ENCODE data around the gene NANOGP8. TPM values are rescaled to one million over a fixed set of nuclear protein-coding genes. Genes with fewer than 3 reads are reported as not detected.

Gene NANOGP8
- polyA plus RNA-seq, 1 donor (not counting 4 experiments of a cell fraction or from before 2014, with no cell fraction given) = not detected

DNA sequence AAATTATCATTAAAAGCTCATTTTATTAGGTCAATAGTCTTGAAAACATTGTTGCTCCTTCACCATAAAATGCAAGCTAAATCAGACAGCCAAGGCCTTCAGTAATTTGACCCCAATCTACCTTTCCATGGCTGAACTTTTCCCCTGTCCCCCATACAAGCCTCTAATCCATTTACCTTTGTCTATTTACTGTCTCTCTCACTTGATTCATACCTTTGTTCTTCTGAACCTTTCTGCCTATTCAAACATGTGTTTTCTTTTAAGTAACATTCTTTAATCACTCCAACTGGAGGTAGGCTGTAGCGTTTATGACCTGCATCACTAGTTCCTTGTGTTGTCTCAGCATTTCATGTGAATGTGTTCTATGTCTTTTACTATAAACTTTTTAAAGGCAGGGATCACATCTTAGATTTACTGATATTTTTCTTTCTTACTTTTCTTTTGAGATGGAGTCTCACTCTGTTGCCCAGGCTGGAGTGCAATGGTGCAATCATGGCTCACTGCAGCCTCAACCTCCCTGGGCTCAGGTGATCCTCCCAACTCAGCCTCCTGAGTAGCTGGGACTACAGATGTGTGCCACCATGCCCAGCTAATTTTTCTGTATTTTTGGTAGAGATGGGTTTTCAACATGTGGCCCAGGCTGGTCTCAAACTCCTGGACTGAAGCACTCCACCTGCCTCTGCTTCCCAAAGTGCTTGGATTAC lies 5.2 kb upstream of the NANOGP8 start:
- no peak overlapping the region for H3K4me2 ChIP-seq (ENCODE audit: control insufficient read depth, extremely low read depth, insufficient read depth, low read depth, low read length)
- no peaks in the 10 kb centered on the region for H3K79me2 ChIP-seq (ENCODE audit: control insufficient read depth, insufficient read depth, low read length)
- no peaks in the 10 kb centered on the region for H4K20me1 ChIP-seq (ENCODE audit: control insufficient read depth, extremely low read depth, insufficient read depth, low read length)
- no peak overlapping the region for H3K9ac ChIP-seq (ENCODE audit: control insufficient read depth, extremely low read depth, insufficient read depth, low read length)
- no peaks in the 10 kb centered on the region for H3K9me1 ChIP-seq (ENCODE audit: control insufficient read depth, extremely low read depth, insufficient read depth, low read length)
- DNase-seq (ENCODE audit: low read depth, low spot score) = no peak
- H3K36me3 ChIP-seq (ENCODE audit: control insufficient read depth in 2 of 2, extremely low read depth in 1 of 2, insufficient read depth in 2 of 2, low read length in 2 of 2) = no peaks in the 10 kb centered on the region
- H2AFZ ChIP-seq (ENCODE audit: control insufficient read depth, low read length) = no peak overlapping the region
- H3K4me3 ChIP-seq (ENCODE audit: control insufficient read depth in 2 of 3, extremely low read depth in 1 of 3, insufficient read depth in 2 of 3, low read depth in 1 of 3, low read length in 3 of 3) = no peak overlapping the region
- no peaks in the 10 kb centered on the region for H3K27me3 ChIP-seq (ENCODE audit: control insufficient read depth, extremely low read depth, insufficient read depth, low read length)
- no peak overlapping the region for H3K27ac ChIP-seq (ENCODE audit: control insufficient read depth, insufficient read depth, low read length)
- no peaks in the 10 kb centered on the region for H3K9me3 ChIP-seq (ENCODE audit: control insufficient read depth, low read depth, low read length)
- H3K4me1 ChIP-seq (ENCODE audit: control insufficient read depth, extremely low read depth, insufficient read depth, low read length) = no peaks in the 10 kb centered on the region
- no peak for FAIRE-seq
- TF ChIP-seq, protein P1, sequence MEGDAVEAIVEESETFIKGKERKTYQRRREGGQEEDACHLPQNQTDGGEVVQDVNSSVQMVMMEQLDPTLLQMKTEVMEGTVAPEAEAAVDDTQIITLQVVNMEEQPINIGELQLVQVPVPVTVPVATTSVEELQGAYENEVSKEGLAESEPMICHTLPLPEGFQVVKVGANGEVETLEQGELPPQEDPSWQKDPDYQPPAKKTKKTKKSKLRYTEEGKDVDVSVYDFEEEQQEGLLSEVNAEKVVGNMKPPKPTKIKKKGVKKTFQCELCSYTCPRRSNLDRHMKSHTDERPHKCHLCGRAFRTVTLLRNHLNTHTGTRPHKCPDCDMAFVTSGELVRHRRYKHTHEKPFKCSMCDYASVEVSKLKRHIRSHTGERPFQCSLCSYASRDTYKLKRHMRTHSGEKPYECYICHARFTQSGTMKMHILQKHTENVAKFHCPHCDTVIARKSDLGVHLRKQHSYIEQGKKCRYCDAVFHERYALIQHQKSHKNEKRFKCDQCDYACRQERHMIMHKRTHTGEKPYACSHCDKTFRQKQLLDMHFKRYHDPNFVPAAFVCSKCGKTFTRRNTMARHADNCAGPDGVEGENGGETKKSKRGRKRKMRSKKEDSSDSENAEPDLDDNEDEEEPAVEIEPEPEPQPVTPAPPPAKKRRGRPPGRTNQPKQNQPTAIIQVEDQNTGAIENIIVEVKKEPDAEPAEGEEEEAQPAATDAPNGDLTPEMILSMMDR (optimal IDR thresholded peaks at IDR 0.05 in 1 of 3, IDR thresholded peaks at IDR 0.05 in 1 of 3, conservative IDR thresholded peaks at IDR 0.05 in 1 of 3; ENCODE audit: extremely low read depth in 1 of 3, insufficient read depth in 2 of 3, low read length in 3 of 3) = no peak
- TF ChIP-seq EZH2 (IDR thresholded peaks at IDR 0.05; ENCODE audit: low read length) = no peak
- dilution Hi-C loops (cut with MboI; ENCODE audit: extremely low pct_ligation_motif_present, low sequenced_read_pairs) = no loop called here

DNA sequence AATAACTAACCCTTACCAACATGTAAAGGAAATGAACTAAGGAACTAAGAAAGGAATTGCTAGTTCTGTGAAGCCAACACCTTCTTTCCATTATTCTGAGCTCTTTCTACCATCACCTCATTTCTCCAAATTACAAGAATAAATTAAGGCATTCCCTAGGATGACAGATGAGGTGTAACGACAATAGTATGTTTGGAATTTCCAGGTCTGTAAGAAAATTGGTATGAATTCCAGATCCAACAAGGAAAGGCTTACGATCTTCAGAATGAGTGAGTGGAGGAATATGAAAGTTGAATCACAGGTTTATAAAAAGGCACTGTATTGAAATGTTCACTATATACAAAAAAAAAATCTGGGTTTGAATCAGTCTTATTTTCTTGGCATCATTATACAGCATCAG lies 4.5 kb upstream of the NANOGP8 start:
- H3K36me3 ChIP-seq (ENCODE audit: control insufficient read depth in 2 of 2, extremely low read depth in 1 of 2, insufficient read depth in 2 of 2, low read length in 2 of 2) = no peaks in the 10 kb centered on the region

More for the DNA sequence above, 4.5 kb upstream of the NANOGP8 start:
- H3K9me3 ChIP-seq (ENCODE audit: control insufficient read depth, low read depth, low read length) = no peaks in the 10 kb centered on the region
- TF ChIP-seq EZH2 (IDR thresholded peaks at IDR 0.05; ENCODE audit: low read length) = no peak
- TF ChIP-seq, protein P1 (optimal IDR thresholded peaks at IDR 0.05 in 1 of 3, IDR thresholded peaks at IDR 0.05 in 1 of 3, conservative IDR thresholded peaks at IDR 0.05 in 1 of 3; ENCODE audit: extremely low read depth in 1 of 3, insufficient read depth in 2 of 3, low read length in 3 of 3) = no peak
- no peak overlapping the region for H3K9ac ChIP-seq (ENCODE audit: control insufficient read depth, extremely low read depth, insufficient read depth, low read length)
- H3K27me3 ChIP-seq (ENCODE audit: control insufficient read depth, extremely low read depth, insufficient read depth, low read length) = no peaks in the 10 kb centered on the region
- dilution Hi-C loops (cut with MboI; ENCODE audit: extremely low pct_ligation_motif_present, low sequenced_read_pairs) = no loop called here
- H2AFZ ChIP-seq (ENCODE audit: control insufficient read depth, low read length) = no peak overlapping the region
- no peaks in the 10 kb centered on the region for H3K9me1 ChIP-seq (ENCODE audit: control insufficient read depth, extremely low read depth, insufficient read depth, low read length)
- H3K4me2 ChIP-seq (ENCODE audit: control insufficient read depth, extremely low read depth, insufficient read depth, low read depth, low read length) = no peak overlapping the region
- no peak for FAIRE-seq
- no peaks in the 10 kb centered on the region for H3K4me1 ChIP-seq (ENCODE audit: control insufficient read depth, extremely low read depth, insufficient read depth, low read length)
- no peak overlapping the region for H3K27ac ChIP-seq (ENCODE audit: control insufficient read depth, insufficient read depth, low read length)
- no peak overlapping the region for H3K4me3 ChIP-seq (ENCODE audit: control insufficient read depth in 2 of 3, extremely low read depth in 1 of 3, insufficient read depth in 2 of 3, low read depth in 1 of 3, low read length in 3 of 3)
- no peaks in the 10 kb centered on the region for H3K79me2 ChIP-seq (ENCODE audit: control insufficient read depth, insufficient read depth, low read length)
- DNase-seq (ENCODE audit: low read depth, low spot score) = no peak
- no peaks in the 10 kb centered on the region for H4K20me1 ChIP-seq (ENCODE audit: control insufficient read depth, extremely low read depth, insufficient read depth, low read length)

Data from keratinocyte (primary cell).